Adrenal gland (tissue), 5 donors: ENCODE data around the gene RPTOR.

Experiments used
- POLR2A ChIP-seq, 2 donors: fragments of 450-650 bp; IDR thresholded peaks; one replicate each; pipeline ENCODE4 v1.6.1; 2017; ENCODE audit warnings: antibody characterized with exemption in 2 of 2, mild to moderate bottlenecking in 2 of 2, moderate library complexity in 1 of 2
- TF ChIP-seq, protein P1 (sequence below), 6 experiments: fragments of 450-650 bp in 4 of 6; fragments of 200-600 bp in 2 of 6; sonication (generic) in 1 of 6; IDR thresholded peaks; 1 replicate in 5 of 6; 2 replicates in 1 of 6; pipeline versions ENCODE4 v1.5.1 to v1.8.0; 2016 to 2021; ENCODE audit warnings: antibody characterized with exemption in 6 of 6, mild to moderate bottlenecking in 2 of 6, moderate library complexity in 1 of 6
- donor health status: DM: no; HTN: no; CAD: no.

DNA sequence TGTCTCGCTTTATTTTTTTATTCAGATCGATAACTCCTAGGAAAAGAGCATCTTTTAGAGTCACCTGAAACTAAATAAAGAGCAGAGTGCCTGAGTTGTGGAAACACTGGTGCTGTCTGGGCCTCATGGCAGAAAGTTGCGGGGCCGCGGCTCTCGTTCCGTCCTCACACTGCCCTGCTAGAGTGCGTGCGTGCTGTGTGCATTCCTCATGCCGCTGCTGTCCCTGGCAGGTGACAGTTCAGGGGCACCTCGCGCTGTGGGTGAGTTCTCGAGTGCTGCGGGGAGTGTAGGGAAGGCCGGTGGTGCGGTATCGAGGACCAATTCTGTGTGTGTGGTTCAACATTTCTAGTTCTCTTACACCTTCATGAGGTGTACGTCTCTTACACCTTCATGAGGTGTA lies 136.6 kb downstream of the RPTOR start:
- no peak for TF ChIP-seq POLR2A (IDR thresholded peaks at IDR 0.05)
- TF ChIP-seq, protein P1, sequence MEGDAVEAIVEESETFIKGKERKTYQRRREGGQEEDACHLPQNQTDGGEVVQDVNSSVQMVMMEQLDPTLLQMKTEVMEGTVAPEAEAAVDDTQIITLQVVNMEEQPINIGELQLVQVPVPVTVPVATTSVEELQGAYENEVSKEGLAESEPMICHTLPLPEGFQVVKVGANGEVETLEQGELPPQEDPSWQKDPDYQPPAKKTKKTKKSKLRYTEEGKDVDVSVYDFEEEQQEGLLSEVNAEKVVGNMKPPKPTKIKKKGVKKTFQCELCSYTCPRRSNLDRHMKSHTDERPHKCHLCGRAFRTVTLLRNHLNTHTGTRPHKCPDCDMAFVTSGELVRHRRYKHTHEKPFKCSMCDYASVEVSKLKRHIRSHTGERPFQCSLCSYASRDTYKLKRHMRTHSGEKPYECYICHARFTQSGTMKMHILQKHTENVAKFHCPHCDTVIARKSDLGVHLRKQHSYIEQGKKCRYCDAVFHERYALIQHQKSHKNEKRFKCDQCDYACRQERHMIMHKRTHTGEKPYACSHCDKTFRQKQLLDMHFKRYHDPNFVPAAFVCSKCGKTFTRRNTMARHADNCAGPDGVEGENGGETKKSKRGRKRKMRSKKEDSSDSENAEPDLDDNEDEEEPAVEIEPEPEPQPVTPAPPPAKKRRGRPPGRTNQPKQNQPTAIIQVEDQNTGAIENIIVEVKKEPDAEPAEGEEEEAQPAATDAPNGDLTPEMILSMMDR (IDR thresholded peaks at IDR 0.05): no peak
